Ishikawa (cell line): ENCODE data around the gene LRRC8D.

ENCODE experiments used
- CEBPB ChIP-seq: IDR thresholded peaks from 2 replicates; pipeline ENCODE4 v1.6.1; 2012
- CREB1 ChIP-seq: IDR thresholded peaks from 2 replicates; pipeline ENCODE4 v1.6.1; 2012; ENCODE audit warnings: low read depth
- EGR1 ChIP-seq: IDR thresholded peaks from 2 replicates; pipeline ENCODE4 v1.6.1; 2012
- EP300 ChIP-seq: IDR thresholded peaks from 2 replicates; pipeline ENCODE4 v1.6.1; 2012; ENCODE audit warnings: borderline replicate concordance
- FOXM1 ChIP-seq: IDR thresholded peaks from 2 replicates; pipeline ENCODE4 v1.6.1; 2012; ENCODE audit warnings: low read depth, borderline replicate concordance
- NFIC ChIP-seq: IDR thresholded peaks from 2 replicates; pipeline ENCODE4 v1.6.1; 2012
- RAD21 ChIP-seq: IDR thresholded peaks from 2 replicates; pipeline ENCODE4 v1.6.1; 2012; ENCODE audit warnings: low read depth
- TAF1 ChIP-seq: IDR thresholded peaks from 2 replicates; pipeline ENCODE4 v1.6.1; 2012; ENCODE audit warnings: low read depth, mild to moderate bottlenecking
- TCF12 ChIP-seq: IDR thresholded peaks from 2 replicates; pipeline ENCODE4 v1.6.1; 2012; ENCODE audit warnings: low read depth
- TEAD4 ChIP-seq: IDR thresholded peaks from 2 replicates; pipeline ENCODE4 v1.6.1; 2012
- USF1 ChIP-seq: IDR thresholded peaks from 2 replicates; pipeline ENCODE4 v1.6.1; 2012
- YY1 ChIP-seq: IDR thresholded peaks from 2 replicates; pipeline ENCODE4 v1.6.1; 2012; ENCODE audit warnings: low read depth
- ZBTB7A ChIP-seq: IDR thresholded peaks from 2 replicates; pipeline ENCODE4 v1.6.1; 2012; ENCODE audit warnings: low read depth
- TF ChIP-seq, protein P1 (sequence below): IDR thresholded peaks from 2 replicates; pipeline ENCODE4 v1.6.1; 2012
- TF ChIP-seq, protein P2 (sequence below): IDR thresholded peaks from 2 replicates; pipeline ENCODE4 v1.6.1; 2012; ENCODE audit warnings: low read depth, mild to moderate bottlenecking

LRRC8D gene

DNA sequence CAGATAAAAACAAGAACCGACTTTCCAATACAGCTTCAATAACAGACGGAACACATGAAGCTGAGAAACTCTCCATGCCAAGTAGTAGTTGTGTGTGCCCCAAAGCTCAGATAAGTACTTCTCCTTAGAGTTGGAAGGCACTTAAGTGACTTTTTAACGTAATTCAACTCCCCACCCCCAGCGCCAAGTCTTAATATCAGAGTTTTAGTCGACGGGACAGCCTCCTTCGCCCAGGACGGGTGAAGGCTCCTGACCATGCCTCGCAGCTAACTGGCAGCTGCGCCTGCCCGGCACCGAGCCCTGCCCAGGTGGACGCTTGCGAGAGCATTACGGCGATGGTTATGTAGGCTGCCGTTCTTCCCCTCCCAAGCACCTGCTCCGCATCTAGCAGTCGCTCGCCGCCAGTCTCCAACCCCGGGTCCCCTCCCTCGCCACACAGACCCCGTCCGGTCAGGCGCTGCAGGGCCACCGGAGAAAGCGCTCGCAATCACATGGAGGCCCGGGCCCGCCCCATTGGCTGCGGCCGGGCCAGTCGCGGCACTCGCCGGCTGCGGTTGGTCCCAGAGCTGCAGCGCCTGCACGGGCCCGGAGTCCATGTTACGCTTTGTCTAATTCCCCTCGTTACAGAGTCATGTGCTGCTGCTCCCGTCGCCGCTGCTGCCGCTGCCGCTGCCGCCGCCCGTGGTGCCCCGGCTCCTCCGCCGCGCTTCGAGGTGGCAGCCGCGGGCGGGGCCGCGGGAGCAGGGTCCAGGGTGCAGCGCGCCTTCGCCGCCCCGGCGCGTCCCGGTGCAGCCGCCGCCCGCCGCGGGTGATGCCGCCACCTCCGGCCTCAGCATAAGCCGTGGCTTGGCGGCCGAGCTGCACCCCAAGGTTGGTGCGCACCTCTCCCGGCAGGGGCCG lies at the start of gene LRRC8D:
Gene LRRC8D, plus strand, starts transcription at position 611 of the 900 bp plus-strand sequence. CDS start 112,037 bp downstream, outside the sequence.
- TF ChIP-seq ZBTB7A (no peak), TAF1 (peak; percentile 52), TCF12 (peak; percentile 56; the same call in 1 of the 2 replicates), NFIC (no peak), YY1 (0 out of 2 replicates have a peak, but pooled peaks have one; percentile 41), USF1 (peak; percentile 92), FOXM1 (no peak), CEBPB (no peak)
- TF ChIP-seq, protein P1, sequence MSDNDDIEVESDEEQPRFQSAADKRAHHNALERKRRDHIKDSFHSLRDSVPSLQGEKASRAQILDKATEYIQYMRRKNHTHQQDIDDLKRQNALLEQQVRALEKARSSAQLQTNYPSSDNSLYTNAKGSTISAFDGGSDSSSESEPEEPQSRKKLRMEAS = peak; percentile 86

DNA sequence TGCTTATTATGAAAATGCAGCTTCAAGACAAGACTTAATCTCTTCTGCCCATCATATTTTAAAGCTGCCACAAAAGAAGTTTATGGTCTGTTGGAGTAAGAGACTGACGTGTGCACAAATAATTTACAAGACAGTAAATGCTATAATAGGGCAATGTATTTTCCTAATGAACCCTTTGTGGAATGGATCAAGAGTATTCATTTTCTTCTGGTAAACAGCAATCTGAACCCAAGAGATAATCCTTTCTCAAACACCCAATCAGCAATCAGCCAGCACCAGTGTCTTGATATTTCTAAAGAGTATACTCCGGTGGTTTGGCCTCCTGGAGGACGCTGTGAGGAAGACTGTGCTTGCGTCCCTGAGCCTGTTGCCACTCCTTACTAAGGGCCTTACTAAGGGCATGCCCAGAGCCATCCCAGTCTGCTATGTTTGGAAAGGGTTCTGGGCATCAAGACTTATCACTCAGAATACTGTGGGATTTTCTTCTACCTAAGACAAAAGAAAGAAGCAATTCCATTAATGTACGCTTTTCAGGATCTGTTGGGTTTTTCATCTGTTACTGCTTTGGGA lies 48.8 kb upstream of the LRRC8D start:
- no peak for TF ChIP-seq CREB1
- TF ChIP-seq YY1 = no peak
- TF ChIP-seq TAF1 = no peak
- TF ChIP-seq, protein P1 = no peak
- TF ChIP-seq ZBTB7A = no peak
- TF ChIP-seq, protein P2, sequence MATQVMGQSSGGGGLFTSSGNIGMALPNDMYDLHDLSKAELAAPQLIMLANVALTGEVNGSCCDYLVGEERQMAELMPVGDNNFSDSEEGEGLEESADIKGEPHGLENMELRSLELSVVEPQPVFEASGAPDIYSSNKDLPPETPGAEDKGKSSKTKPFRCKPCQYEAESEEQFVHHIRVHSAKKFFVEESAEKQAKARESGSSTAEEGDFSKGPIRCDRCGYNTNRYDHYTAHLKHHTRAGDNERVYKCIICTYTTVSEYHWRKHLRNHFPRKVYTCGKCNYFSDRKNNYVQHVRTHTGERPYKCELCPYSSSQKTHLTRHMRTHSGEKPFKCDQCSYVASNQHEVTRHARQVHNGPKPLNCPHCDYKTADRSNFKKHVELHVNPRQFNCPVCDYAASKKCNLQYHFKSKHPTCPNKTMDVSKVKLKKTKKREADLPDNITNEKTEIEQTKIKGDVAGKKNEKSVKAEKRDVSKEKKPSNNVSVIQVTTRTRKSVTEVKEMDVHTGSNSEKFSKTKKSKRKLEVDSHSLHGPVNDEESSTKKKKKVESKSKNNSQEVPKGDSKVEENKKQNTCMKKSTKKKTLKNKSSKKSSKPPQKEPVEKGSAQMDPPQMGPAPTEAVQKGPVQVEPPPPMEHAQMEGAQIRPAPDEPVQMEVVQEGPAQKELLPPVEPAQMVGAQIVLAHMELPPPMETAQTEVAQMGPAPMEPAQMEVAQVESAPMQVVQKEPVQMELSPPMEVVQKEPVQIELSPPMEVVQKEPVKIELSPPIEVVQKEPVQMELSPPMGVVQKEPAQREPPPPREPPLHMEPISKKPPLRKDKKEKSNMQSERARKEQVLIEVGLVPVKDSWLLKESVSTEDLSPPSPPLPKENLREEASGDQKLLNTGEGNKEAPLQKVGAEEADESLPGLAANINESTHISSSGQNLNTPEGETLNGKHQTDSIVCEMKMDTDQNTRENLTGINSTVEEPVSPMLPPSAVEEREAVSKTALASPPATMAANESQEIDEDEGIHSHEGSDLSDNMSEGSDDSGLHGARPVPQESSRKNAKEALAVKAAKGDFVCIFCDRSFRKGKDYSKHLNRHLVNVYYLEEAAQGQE = no peak
- no peak for TF ChIP-seq USF1
- TF ChIP-seq FOXM1 = no peak
- TF ChIP-seq NFIC = no peak
- no peak for TF ChIP-seq TCF12
- TF ChIP-seq RAD21 = no peak
- TF ChIP-seq EP300 = no peak
- TF ChIP-seq CEBPB = no peak

- TF ChIP-seq, protein P1 = no peak
- TF ChIP-seq, protein P2 = no peak
- no peak for TF ChIP-seq FOXM1
- no peak for TF ChIP-seq TAF1
These were observed 41.5 kb upstream of the LRRC8D start for GRCh38 chr1:89779151-89779940.

DNA sequence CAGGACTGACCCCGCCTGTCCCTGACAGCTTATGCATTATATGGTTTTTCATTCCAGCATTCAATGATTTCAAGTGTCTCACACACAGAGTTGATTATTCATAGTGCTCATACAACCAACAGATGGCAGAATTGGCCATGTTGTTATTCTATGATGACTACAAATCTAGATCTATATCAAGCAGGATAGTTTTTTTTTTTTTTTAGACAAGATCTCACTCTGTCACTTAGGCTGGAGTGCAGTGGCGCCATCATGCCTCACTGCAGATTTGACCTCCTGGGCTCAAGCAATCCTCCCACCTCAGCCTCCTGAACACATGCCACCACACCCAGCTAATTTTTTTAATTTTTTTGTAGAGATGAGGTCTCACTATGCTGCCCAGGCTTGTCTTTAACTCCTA lies 40.1 kb upstream of the LRRC8D start:
- TF ChIP-seq TEAD4 (no peak), RAD21 (peak; percentile 69)

DNA sequence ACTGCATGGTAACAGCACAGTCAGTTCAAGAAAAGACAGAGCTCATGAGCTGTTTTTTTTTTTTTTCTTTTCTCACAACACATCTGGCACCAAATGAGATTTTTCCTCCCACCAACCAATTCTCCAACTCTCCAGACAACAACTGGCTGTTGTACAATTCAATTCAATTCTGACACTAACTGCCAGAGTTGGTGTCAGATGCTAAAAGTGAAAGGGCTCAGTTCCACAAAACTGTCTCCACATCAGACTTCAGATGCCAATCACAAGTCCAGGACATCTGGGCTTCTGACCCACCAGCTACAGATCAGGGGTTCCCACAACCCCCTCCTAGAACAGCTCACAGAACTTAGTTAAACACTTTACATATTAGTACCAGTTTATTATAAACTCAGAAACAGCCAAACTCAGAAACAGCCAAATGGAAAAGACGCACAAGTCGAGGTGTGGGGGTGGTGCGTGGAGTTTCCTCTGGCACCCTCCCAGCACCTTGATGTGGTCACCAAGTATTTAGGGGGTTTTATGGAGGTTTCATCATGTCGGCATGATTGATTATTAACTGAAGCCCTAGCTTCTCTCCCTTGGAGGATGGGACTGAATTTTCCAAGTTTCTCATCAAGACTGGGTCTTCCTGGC lies 39.2 kb upstream of the LRRC8D start:
- TF ChIP-seq FOXM1 (no peak), EGR1 (no peak), EP300 (no peak), YY1 (no peak), RAD21 (no peak), USF1 (no peak)
